HG03039 (cell line): ENCODE measurements around the gene EP300.

Experiments used
- ATAC-seq: cut with Tn5 transposase; IDR thresholded peaks from one replicate; pipeline ENCODE4 v1.9.1; 2021; ENCODE audit warnings: mild to moderate bottlenecking, moderate library complexity; ENCODE audit not compliant: unreplicated experiment

EP300 gene

GRCh38 chr22:41204066-41204465, 111.7 kb downstream of the EP300 start:
- no peak for ATAC-seq

DNA sequence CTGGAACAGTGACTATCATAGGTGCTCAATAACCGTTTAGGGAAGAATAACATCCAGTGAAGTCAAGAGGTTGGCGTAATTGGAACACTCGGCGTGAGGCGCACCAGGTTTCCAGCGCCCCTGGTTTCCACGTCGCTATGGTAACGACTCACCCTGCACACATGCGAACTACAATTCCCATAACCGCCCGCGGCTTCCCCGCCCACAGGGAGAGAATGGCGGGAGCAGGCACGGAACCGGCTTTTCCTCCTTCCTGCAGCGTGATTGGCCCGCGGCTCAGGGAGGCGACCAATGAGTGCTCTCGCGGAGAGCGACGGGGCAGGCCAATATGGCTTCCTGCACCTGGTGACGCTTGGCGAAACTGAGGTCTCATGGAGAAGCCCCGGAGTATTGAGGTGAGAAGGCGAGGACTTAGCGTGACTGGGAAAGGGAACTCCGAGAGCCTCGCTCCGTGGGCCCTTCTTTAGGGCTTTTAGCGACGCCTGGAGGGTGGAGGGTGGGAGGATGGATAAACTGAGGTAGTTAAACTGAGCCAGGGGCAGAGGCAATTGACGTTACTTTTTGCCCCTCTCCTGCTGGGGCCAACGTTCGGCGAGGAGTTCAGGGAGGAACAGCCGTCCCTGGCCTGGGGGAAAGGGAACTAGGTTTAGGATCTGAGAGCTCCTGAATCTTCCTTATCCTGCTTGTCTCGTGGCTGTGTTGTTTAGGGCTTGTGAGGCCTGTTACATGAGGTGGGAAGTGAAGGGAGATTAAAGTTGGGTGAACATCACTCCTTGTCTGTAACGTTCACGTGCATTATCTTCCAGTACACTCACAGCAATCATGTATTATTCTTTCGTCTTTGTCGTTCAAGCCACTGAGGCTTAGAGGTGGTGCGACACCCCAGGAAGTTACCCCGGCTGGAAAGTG, 112.9 kb downstream of the EP300 start, which contains the start of gene L3MBTL2:
TSS of gene L3MBTL2 (plus strand) at position 321 of the 909 bp plus-strand sequence. CDS start at position 372, 51 bp downstream.
- ATAC-seq, result peak; percentile 96

DNA sequence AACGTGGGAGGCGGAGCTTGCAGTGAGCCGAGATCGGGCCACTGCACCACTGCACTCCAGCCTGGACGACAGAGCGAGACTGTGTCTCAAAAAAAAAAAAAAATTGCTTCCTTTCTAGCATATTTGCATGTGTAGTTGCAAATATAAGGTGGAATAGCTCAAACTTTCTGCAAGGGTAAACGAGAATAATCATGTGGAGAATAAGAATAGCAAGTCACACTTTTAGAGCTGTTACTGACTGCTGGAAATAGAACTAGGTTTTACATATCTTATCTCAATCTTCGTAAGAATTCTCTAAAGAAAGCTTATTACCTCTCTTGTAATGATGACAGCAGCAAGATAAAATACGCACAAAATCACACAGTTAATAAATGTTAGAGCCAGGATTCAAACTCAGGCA, 114.3 kb downstream of the EP300 start:
- ATAC-seq, result no peak

- no peak for ATAC-seq
Observed at GRCh38 chr22:41215409-41215808, 123.0 kb downstream of the EP300 start.

DNA sequence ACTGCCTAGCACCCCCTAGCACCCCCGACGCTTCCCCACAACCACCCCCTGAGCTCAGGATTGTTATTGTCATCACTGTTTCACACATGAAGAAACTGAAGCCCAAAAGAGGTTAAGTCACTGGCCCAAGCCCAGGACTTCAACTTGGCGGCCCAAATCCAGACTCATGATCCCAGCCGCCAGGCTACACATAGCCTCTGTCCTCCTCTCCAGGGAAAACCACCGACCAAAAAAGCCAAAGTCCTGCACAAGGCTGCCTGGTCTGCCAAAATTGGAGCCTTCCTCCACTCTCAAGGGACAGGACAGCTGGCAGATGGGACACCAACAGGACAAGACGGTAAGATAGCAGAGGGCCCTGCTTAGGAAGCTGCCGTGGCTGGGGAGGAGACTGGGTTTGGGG, 123.5 kb downstream of the EP300 start:
- ATAC-seq, result no peak

DNA sequence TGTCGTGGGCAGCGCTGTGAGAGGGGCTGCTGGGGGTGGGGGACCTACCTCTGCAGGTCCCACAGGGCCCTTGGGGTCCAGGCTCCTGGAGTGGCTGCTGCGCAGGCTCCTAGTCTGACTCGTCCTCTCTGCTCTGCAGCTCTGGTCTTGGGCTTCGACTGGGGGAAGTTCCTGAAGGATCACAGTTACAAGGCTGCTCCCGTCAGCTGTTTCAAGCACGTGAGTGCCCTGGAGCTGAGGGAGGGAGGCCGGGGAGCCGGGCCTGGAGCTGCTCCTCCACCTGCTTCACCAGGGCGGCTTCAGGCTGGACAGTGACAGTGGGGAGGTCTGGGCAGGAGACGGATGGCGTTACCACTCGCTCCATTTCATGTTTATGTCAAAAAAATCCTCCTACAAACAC, 124.6 kb downstream of the EP300 start:
- ATAC-seq, result no peak

GRCh38 chr22:41217553-41218157, 125.3 kb downstream of the EP300 start:
- no peak for ATAC-seq

- no peak for ATAC-seq
Observed at GRCh38 chr22:41222846-41223507, 130.6 kb downstream of the EP300 start.

- no peak for ATAC-seq
Observed at GRCh38 chr22:41223535-41223934, 131.1 kb downstream of the EP300 start.

DNA sequence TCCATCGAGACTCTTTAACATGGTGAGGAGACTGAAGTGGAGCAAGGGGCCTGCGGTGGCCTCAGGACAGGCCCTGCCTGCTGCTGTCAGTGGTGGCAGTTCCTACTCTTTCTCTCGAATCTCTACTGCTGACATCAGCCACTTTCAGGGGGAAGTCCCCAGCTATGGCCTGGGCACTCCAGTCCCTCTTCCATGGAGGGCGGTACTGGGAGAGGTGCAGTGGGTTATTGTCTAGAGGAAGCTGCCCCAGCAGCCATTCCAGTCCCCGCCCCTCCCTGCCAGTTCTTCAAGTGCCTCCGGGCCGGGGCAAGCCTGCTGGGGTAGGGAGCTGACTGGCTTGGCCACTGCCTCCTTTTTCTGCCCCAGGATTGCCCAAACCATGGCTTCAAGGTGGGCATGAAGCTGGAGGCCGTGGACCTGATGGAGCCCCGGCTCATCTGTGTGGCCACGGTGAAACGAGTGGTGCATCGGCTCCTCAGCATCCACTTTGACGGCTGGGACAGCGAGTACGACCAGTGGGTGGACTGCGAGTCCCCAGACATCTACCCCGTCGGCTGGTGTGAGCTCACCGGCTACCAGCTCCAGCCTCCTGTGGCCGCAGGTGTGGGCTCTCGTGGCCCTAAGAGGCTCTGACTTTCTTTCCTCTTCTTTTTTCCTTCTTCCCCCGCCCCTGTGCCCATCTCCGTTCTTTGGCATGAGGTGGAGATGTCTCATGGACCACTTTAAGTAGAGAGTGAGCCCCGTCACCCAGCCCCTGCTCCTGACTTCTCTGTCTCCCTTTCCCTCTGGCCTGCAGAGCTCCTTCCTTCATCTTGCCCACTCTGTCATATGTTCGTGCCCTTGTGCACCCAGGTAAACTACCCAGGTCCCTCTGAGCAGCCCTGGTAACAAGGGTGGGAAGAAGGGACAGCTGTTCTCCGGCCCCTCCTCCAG, 134.6 kb downstream of the EP300 start:
- no peak for ATAC-seq

DNA sequence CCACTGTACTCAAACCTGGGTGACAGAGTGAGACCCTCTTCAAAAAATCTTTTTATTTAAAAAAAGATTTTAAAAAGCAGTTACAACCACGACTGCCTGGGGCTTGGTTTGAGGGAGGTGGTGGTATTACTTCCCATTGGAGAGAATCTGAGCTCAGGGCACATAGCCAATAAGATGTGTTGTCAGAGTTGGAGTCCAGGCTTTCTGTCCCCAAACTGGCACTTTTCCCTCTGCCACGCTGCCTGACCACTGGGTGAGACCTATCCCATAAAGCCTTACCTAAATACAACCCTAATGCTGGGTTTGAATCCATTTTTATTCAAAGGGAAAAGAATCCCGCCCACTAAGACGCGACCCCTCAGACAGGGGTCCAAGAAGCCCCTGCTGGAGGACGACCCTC, 136.8 kb downstream of the EP300 start:
- no peak for ATAC-seq
